Activated naive CD8-positive, alpha-beta T cell treated with anti-CD3 and anti-CD28 coated beads for 36 hours (primary cell): Measurements from ENCODE around the gene KNSTRN. TPM values are rescaled to one million over a fixed set of nuclear protein-coding genes. Genes with fewer than 3 reads are reported as not detected.

Experiments
- DNase-seq: peaks from one replicate; pipeline ENCODE4 v3.0.0; 2021
- H3K27ac Mint-ChIP-seq: one replicate; pipeline ENCODE4 v1.8.0; 2022; ENCODE audit warnings: mild to moderate bottlenecking, moderate library complexity, mixed read lengths
- H3K27me3 Mint-ChIP-seq: one replicate; pipeline ENCODE4 v1.8.0; 2022; ENCODE audit warnings: mild to moderate bottlenecking, mixed read lengths
- H3K36me3 Mint-ChIP-seq: one replicate; pipeline ENCODE4 v1.8.0; 2021; ENCODE audit warnings: mild to moderate bottlenecking, mixed read lengths
- H3K4me1 Mint-ChIP-seq: one replicate; pipeline ENCODE4 v1.8.0; 2021; ENCODE audit warnings: mixed read lengths
- H3K4me3 Mint-ChIP-seq: one replicate; pipeline ENCODE4 v1.8.0; 2022; ENCODE audit warnings: mild to moderate bottlenecking, moderate library complexity, mixed read lengths
- H3K9me3 Mint-ChIP-seq: one replicate; pipeline ENCODE4 v1.8.0; 2022; ENCODE audit warnings: mixed read lengths
- total RNA-seq, 2 experiments: library from RNA; stranded (reverse); gene quantifications; one replicate each; pipeline ENCODE4 v1.2.3, GENCODE V29; 2021

Gene KNSTRN
- total RNA-seq, 2 experiments from 2014 or later = 54.3 to 56.3 TPM

DNA sequence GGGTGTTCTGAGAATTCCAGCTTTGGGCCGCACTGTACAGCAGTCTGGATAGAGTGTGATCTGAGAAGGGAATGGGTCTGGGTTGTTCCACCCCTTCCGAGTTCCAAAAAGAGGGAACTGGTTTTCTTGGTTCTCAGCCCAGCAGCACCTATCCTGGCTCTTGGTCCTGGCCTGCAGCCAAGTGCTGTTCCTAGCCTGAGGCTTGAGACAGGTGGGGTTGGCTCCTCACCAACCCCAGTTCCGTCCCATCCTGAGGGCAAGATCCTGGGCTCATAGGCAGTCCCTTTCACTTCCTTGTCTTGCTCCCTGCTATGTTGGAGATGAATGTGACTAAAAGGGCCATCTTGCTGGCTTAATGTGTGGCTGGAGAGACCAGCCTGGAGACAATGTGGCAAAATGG is 38.3 kb downstream of the KNSTRN start:
- Mint-ChIP-seq H3K4me3 (no peak overlapping the region), H3K4me1 (no peaks in the 10 kb centered on the region), H3K27ac (peak overlapping the region; percentile 28), H3K27me3 (no peaks in the 10 kb centered on the region), H3K9me3 (no peaks in the 10 kb centered on the region), H3K36me3 (no peaks in the 10 kb centered on the region)
- no peak for DNase-seq

DNA sequence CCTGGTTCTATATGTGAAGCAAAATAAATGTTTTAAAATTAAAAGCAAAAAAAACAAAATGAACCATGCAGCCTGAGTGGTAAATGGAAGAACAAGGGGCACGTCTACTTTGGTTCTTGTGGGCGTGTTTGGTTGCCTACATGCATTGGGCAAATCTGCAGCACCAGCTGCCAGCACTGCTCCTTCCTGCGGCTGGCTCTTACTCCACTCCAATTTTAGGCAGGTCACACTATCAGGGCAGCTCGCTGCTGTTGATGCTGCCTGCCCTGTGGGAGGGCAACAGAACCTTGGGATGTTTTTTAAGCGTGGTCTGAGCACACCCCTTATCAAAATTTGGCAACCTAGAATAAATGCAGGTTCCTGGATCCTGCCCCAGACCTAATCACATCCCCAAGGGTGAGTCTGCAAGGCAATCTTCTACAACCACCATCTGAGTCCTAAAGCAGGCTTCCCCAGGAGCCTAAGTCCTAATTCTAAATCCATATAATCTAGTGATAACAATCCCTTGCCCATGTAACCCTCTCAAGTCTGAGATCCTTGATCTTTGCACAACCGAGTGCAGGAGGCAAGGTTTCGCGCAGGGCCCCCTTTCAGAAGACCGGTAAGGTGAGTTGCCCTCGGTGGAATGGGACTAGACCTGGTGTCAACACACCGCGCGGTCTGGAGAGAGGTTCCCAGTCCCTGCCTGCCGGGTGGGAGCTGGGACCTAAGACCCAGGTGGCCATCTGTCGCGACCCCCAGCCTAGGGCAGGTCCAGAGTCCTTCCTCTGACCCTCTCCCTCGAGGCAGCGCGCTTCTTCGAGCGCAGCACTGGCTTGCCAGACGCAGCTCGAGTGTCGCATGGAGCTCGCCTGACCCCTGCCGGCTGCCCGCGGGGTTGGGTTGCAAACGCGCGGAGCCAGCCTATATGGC is 39.0 kb downstream of the KNSTRN start:
- H3K27me3 Mint-ChIP-seq = no peaks in the 10 kb centered on the region
- H3K36me3 Mint-ChIP-seq = no peaks in the 10 kb centered on the region
- no peaks in the 10 kb centered on the region for H3K9me3 Mint-ChIP-seq
- peak; percentile 82 for DNase-seq
- no peaks in the 10 kb centered on the region for H3K4me1 Mint-ChIP-seq
- peak overlapping the region; percentile 28 for H3K27ac Mint-ChIP-seq
- no peak overlapping the region for H3K4me3 Mint-ChIP-seq

DNA sequence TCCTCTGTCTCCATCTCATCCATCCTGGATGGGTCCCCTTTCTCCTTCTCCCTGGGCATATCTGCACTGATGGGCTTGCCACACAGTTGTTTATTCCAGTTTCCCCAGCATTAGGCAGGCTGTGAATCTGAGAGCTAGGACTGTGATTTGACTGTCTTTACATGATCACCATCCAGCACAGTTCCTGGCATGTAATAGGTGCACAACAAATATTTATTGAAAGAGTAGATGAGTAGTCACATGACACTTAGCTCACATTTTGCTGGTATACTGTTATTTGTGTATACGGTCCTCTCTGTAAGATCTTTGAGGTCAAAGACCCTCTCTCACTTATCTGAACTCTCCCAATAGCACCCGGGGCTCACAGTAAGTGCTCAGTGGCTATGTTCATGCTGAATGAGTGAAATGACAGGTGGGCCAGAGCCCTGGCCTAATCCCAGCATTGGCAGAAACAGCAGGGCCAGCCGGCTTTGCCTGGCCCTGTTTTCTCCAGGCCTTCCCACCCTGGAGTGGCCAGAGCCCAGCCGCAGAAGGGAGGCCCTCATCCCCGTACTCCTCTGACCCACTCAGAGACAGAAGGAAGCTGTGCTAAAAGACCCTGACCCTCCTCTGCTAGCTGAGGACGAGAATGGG is 42.1 kb downstream of the KNSTRN start:
- no peaks in the 10 kb centered on the region for H3K36me3 Mint-ChIP-seq
- H3K4me3 Mint-ChIP-seq = no peak overlapping the region
- H3K27ac Mint-ChIP-seq = no peak overlapping the region
- no peak for DNase-seq
- H3K27me3 Mint-ChIP-seq = no peaks in the 10 kb centered on the region
- H3K9me3 Mint-ChIP-seq = no peaks in the 10 kb centered on the region
- H3K4me1 Mint-ChIP-seq = no peaks in the 10 kb centered on the region

DNA sequence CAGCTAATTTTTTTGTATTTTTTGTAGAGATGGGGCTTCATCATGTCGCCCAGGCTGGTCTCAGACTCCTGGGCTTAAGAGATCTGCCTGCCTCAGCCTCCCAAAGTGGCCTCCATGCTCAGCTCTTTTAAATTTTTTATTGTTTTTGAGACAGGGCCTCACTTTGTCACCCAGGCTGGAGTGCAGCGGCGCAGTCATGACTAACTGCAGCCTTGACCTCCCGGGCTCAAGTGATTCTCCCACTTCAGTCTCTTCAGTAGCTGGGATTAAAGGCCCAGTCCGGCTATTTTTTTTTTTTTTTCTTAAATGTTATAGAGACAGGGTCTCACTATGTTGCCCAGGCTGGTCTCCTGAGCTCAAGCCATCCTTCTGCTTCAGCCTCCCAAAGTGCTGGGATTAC is 43.2 kb downstream of the KNSTRN start:
- no peak overlapping the region for H3K4me3 Mint-ChIP-seq
- no peak overlapping the region for H3K27ac Mint-ChIP-seq
- no peaks in the 10 kb centered on the region for H3K9me3 Mint-ChIP-seq
- DNase-seq = no peak
- no peaks in the 10 kb centered on the region for H3K36me3 Mint-ChIP-seq
- H3K4me1 Mint-ChIP-seq = no peaks in the 10 kb centered on the region
- no peaks in the 10 kb centered on the region for H3K27me3 Mint-ChIP-seq

DNA sequence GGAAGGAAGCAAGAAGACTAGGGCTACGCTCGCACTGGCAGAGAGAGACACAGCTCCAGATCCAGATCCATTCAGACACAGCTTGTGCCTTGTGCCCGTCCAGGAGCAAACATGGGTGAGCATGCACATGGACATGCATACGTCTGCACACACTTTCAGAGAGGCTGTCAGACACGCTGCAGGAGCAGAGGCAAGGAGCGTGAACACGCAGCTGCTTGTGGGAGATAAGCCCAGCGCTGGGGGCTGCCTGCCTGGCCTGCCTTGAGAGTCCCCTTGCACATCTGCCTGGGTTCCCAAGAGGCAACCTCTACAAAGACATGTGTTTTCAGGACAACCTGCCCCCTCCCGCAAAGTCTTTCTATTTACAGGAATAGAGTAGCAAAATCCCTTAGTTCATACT is 44.7 kb downstream of the KNSTRN start:
- H3K9me3 Mint-ChIP-seq = no peaks in the 10 kb centered on the region
- H3K36me3 Mint-ChIP-seq = no peaks in the 10 kb centered on the region
- no peak for DNase-seq
- H3K27me3 Mint-ChIP-seq = no peaks in the 10 kb centered on the region
- no peak overlapping the region for H3K27ac Mint-ChIP-seq
- no peak overlapping the region for H3K4me3 Mint-ChIP-seq
- no peaks in the 10 kb centered on the region for H3K4me1 Mint-ChIP-seq

DNA sequence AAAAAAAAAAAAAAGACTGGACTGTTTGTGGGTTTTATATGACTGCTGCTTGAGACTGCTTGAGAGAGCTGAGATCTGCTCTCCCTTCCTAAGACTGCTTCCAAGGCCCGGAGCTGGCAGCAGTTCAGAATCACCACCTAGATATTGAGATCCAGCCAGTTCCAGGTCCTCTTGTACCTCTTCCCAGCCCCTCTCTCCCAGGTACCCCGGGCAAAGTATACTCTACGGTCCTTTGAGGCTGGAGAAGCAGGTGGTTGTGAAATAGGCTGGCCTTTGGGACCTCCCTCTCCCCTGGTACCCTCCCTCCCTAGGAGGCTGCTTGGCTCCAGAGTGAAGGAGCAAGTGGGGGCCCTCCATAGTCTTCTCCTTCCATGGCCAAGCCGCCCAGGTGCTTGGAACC is 45.7 kb downstream of the KNSTRN start:
- Mint-ChIP-seq H3K4me1 (no peaks in the 10 kb centered on the region), H3K27me3 (no peaks in the 10 kb centered on the region), H3K9me3 (no peaks in the 10 kb centered on the region), H3K27ac (no peak overlapping the region), H3K36me3 (no peaks in the 10 kb centered on the region), H3K4me3 (no peak overlapping the region)
- DNase-seq = no peak

DNA sequence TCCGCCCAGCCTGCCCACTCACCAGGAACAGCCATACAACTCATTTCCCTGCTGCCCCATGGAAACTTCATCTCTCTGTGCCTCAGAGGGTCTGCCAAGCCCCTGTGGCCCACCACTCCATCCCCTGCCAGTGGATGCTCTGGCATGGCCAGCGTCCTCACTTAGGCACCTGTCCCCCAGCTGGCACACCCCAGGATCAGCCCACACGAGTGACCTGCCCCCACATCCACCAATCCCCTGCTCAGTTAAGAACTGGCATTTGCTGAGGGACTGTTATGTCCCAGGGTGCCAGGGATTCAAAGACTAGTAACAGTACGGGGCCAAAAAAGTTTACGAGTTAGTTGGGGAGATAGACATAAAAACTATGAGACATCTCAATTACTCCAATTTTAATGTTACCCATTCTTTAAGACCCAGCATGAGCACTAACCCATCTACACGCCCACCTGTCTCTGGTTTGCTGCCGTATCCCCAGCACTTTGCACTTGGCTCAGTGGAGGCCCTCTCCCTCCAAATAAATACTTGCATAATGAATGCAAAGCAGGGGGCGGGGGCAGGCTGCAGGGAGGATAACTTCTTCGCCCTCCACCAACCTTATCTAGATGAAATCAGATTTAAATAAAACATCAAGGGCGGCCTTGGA is 46.7 kb downstream of the KNSTRN start:
- no peaks in the 10 kb centered on the region for H3K27me3 Mint-ChIP-seq
- no peak for DNase-seq

DNA sequence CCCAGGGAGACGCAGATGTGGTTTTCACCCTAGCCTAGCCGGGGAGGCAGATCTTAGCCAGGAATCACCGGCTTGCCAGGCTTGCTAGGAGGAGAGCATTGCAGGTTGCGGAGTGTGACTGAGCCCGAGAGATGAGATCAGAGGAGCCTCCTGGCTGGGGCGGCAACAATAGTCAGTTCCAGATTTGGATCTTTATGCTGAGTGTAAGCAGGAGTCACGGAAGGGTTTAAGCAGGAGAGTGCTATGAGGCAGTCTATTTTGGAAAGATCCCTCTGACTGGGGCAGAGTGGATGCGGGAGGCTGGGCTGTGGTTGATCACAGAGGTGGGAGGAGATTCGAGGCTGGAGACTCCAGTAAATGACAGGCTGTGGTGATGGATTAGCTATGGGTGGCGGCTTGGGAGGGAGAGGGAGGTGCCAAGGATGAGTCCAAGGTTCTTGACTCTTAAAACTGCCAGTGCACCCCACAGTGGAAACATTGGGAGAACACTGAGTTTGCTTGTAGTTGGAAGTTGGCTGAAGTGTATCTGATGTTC is 47.8 kb downstream of the KNSTRN start:
- H3K9me3 Mint-ChIP-seq = no peaks in the 10 kb centered on the region
- H3K4me3 Mint-ChIP-seq = no peak overlapping the region
- H3K27ac Mint-ChIP-seq = no peak overlapping the region
- DNase-seq = no peak
- peaks cover 5% of the 10 kb centered on the region for H3K27me3 Mint-ChIP-seq
- H3K36me3 Mint-ChIP-seq = no peaks in the 10 kb centered on the region
- H3K4me1 Mint-ChIP-seq = no peaks in the 10 kb centered on the region

More for the DNA sequence above, 46.7 kb downstream of the KNSTRN start:
- no peaks in the 10 kb centered on the region for H3K4me1 Mint-ChIP-seq
- H3K27ac Mint-ChIP-seq = no peak overlapping the region
- no peak overlapping the region for H3K4me3 Mint-ChIP-seq
- H3K9me3 Mint-ChIP-seq = no peaks in the 10 kb centered on the region
- H3K36me3 Mint-ChIP-seq = no peaks in the 10 kb centered on the region

DNA sequence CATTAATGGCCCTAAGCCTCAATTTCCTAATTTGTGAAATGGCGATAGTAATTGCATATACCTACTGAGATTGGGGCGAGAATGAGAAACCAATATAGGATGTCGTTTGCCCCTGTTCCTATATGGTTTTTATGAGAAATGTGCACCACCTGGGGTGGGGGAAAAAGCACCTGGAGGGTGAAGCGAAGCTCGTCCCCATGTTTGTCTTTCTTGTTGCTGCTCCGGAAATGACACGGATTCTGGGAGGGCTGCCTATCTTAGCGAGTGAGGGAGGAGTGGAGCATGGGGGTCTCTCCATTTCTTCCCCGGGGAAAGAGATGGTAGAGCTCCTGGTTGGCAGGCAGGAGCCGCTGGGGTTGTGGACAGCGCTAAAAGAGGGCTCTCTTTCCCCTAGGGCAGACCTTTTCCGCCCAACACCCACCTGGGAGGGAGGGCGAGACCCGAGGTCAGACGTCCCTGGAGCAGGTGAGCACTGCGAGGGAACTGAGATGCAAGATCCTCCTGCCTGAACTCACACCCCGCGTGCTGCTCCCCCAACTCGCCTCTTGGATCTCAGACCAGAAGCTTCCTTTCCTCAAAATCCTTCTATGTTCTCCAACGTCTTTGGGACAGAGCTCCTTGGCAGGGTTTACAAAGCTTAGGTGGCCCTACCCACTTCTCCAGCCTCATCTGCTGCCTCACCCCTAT is 52.6 kb downstream of the KNSTRN start:
- Mint-ChIP-seq H3K4me3 (no peak overlapping the region), H3K36me3 (no peaks in the 10 kb centered on the region), H3K9me3 (no peaks in the 10 kb centered on the region), H3K27me3 (peaks cover 50% of the 10 kb centered on the region), H3K4me1 (peaks cover 17% of the 10 kb centered on the region), H3K27ac (no peak overlapping the region)
- DNase-seq = no peak

DNA sequence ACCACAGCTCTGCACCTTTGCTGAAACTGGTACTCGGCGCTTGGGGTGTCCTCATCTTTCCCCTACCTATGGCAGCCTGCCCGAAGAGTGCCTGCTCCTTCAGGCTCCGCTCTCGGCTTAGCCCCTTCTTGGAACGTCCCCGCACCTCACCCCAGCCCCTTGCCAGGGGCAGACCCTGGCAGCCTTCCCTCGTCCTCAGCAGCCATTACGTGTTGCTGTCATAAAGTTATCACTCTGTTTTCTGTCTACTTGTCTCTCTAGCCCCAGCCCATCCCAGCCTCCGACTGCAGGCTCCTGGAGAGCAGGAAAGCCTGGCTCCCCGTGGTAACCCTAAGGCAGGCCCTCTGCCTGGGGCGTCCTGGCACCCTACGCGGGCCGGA is 53.2 kb downstream of the KNSTRN start:
- H3K9me3 Mint-ChIP-seq = no peaks in the 10 kb centered on the region
- no peaks in the 10 kb centered on the region for H3K36me3 Mint-ChIP-seq
- no peak for DNase-seq
- H3K27me3 Mint-ChIP-seq = peaks cover 50% of the 10 kb centered on the region
- H3K4me3 Mint-ChIP-seq = peak overlapping the region; percentile 12
- peaks cover 17% of the 10 kb centered on the region for H3K4me1 Mint-ChIP-seq
- H3K27ac Mint-ChIP-seq = no peak overlapping the region

DNA sequence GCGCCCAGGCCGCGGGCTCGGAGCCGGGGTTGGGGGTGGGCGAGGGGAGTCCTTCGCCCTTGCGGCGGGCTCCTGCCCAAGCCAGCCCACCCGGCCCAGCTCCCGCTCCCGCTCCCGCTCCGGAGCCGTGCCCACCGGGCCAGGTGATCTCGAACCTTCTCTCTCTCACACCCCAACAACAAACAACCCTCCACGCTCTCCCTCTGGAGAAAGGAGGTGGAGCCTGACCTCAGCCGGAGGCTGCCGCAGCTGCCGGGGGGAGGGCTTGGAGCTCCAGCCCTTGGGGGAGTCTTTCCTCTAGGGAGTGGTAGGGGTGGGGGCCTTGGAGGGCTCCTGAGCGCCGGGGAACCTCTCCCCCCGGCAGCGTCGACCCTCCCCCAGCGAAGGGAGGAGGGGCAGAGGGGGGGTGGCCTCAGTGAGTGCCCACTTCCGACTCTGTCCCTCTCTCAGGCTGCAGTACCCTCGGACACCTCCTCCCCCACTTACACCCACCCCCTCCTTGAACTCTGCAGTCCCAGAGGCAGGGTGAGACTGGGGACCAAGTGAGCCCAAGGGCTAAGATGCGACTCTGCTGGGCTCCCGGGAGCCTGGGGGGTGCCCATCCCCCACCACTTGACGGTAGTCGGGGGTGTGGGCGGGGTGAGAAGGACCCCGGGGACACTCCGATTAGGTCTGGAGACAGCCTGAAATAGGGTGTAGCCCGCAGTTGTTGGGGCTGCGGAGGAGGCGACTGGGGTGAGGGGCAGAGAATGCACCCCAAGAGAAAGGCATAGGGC is 53.8 kb downstream of the KNSTRN start:
- Mint-ChIP-seq H3K36me3 (no peaks in the 10 kb centered on the region), H3K9me3 (no peaks in the 10 kb centered on the region), H3K4me1 (peaks cover 17% of the 10 kb centered on the region), H3K4me3 (peak overlapping the region; percentile 63), H3K27ac (no peak overlapping the region), H3K27me3 (peaks cover 50% of the 10 kb centered on the region)
- no peak for DNase-seq

DNA sequence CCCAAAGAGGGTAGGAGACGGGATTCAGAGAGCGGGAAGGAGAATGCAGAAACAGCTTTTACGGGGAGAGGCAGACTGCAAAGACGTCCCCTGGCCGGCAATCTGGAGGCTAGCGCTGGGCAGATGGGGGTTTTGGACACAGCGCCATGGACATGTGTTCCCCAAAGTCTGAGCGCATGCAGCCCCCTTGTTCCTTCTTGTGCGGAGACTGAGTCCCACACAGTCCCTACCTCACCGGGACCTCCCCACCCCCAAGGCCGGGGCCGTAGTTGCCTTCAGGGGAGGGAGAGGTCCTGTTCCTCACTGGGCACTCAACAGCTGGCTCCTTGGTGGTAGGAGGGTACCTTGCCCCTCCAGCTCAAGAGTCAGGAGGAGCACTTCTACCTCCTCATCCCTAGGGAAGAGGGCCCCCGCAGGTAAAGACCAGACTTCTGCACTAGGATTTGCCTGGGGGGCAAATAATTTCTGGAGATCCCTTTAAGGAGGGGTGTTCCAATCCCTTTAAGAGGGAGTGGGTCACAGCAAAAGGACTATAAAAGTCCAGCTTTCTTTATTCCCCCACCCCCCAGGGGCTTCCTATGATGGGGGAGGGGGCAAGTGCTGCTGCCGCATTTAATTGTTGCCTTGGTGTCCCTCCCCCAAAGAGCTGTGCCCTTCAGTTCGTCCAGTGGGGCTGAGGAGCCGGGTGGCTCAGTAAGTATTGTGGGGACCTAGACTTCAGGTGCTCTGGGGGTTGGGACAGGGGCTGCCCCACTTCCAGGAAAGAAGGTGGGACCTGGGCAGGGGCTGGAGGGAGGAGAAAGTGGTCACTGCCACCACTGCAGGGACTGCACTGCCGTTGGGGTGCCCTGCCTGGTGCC is 54.6 kb downstream of the KNSTRN start:
- Mint-ChIP-seq H3K9me3 (no peaks in the 10 kb centered on the region), H3K36me3 (no peaks in the 10 kb centered on the region), H3K27me3 (peaks cover 50% of the 10 kb centered on the region), H3K27ac (no peak overlapping the region), H3K4me1 (peaks cover 17% of the 10 kb centered on the region), H3K4me3 (peak overlapping the region; percentile 4)
- DNase-seq = no peak

DNA sequence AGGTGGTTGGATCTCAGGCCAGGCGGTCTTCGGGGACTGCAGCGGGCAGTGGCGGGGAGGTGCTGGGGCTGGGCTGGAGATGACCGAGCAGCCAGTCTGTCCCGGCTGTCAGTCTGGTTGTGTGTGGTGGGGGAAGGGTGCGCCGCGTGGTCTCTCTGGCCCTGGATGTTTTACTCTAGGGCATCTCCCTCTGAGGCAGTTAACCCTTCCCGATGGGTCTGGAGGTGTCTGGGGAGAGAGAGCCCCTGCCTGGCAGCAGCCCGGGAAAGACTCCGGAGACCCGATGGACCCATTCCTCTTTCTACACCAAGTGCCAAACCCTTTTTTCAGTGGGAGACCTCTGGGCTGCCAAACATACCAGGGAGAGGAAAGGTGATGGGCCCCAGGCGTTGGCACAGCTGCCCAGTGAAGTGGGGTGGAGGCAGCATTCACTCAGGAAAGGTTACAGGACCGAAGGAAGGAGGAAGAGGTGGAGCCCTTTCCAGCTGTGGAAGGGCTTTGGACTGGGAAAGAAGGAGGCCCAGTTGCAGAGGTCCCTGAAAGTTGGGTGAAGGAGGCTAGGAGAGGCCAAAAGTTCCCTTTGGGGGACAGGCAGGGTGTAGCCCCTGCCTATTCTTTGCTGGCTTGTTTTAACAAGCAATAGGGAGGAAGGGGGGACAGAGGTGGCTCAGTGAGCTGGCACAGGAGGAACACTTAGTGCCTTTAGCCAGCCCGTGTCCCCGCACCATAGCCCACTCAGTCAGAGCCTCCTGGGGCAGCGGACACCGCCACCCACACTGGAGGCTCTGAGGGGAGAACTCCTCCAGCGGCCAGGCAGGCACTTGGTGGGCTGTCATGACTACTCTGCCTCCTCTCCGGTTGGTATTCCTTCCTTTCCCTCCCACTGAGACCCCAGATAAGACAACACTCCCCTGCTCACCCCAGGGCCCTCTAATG is 55.5 kb downstream of the KNSTRN start:
- Mint-ChIP-seq H3K27me3 (peaks cover 50% of the 10 kb centered on the region), H3K4me3 (no peak overlapping the region), H3K4me1 (peaks cover 26% of the 10 kb centered on the region), H3K9me3 (no peaks in the 10 kb centered on the region), H3K27ac (no peak overlapping the region), H3K36me3 (no peaks in the 10 kb centered on the region)
- DNase-seq = no peak
